IPS-18c (cell line): ENCODE measurements around the gene ACR.

Experiments
- H3K4me3 ChIP-seq: 2 replicates; pipeline ENCODE4 v1.7.0; 2013; ENCODE audit warnings: low read depth, mild to moderate bottlenecking, low read length, moderate library complexity; ENCODE audit not compliant: insufficient read depth
- H3K9me3 ChIP-seq: one replicate; pipeline ENCODE4 v1.6.1; 2013; ENCODE audit warnings: mild to moderate bottlenecking, low read length, moderate library complexity; ENCODE audit not compliant: control insufficient read depth, insufficient read depth

ACR gene

DNA sequence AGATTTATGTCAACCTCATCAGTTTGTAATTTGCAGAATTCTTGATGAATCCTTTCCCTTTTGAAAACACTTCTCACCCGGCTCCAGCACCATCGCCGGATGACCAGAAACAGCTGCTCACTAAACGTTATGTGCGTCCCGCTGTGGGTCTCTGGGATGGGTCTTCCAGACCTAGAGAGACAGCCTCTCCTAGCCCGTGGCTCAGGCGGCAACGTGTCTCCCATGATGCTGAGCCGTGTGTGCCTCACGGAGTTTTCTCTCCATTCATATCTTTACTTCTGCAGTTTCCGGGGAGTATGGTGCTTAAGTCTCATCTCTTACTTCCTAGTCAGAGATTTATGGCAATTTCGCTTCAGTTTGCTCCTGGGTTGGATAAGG lies 25.0 kb upstream of the ACR start:
- H3K9me3 ChIP-seq: no peaks in the 10 kb centered on the region
- no peak overlapping the region for H3K4me3 ChIP-seq

DNA sequence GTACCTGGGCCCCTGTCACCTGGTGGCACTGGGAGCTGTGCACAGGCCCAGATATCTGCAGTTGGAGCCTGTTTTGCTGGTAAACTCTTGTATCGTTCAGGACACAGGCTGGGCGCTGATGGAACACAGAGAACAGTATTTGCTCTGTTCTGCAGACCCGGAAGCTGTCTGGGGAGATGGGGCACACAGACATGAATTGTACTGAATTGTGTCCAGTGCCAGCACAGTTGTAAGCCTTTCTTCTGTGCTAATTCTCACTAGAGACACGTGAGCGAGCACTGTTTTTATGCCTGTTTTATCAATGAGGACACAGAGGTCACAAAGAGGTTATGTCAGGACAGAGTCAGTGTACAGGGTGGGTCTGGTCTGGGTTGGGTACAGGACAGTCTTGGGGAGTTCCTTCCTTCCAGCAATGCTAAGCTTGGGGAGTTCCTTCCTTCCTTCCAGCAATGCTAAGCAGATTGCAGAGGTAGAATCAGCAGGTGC lies 24.4 kb upstream of the ACR start:
- H3K4me3 ChIP-seq: no peak overlapping the region
- no peaks in the 10 kb centered on the region for H3K9me3 ChIP-seq

DNA sequence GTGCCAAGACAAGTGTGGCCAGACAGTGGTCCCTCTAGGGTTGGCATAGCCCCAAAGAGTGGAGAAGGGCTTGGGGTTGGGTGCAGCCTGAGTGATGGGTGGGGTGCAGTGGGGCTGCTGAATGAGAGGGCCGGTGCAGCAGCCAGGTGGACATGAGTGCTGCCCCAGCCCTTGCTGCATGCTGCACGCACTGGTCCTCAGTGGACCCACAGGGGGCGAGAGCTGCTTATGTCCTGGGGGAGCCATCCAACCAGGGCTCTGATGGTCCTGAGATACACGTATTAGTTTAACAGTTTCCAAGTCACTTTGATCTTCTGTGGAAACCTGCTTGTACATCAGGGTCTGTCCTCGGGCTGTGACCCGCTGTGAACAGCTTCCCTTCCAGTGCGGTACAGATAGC lies 23.9 kb upstream of the ACR start:
- H3K4me3 ChIP-seq: no peak overlapping the region
- H3K9me3 ChIP-seq: no peaks in the 10 kb centered on the region

DNA sequence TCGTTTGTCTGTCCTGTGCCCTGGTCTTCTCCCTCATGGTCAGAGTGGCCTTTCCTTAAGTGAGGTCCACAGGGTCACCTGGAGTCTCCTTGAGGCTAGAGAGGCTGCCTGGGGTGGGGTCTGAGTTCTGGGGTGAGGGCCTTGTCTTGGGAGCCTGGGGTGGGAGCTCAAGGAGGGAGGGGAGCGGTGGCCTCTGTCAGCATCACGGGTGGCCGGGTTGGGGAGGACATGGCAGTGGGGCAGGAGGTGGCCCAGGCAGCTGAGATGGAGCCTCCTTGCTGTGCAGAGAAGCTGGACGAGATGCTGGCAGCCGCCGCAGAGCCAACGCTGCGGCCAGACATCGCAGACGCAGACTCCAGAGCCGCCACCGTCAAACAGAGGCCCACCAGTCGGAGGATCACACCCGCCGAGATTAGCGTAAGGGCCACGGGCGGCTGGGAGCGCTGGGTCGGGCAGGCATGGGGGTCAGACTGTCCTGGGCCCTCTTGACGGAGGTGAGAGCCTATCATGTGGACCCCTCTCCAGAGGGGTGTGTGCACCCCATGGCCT lies 23.3 kb upstream of the ACR start:
- Histone ChIP-seq H3K9me3 (no peaks in the 10 kb centered on the region), H3K4me3 (no peak overlapping the region)

DNA sequence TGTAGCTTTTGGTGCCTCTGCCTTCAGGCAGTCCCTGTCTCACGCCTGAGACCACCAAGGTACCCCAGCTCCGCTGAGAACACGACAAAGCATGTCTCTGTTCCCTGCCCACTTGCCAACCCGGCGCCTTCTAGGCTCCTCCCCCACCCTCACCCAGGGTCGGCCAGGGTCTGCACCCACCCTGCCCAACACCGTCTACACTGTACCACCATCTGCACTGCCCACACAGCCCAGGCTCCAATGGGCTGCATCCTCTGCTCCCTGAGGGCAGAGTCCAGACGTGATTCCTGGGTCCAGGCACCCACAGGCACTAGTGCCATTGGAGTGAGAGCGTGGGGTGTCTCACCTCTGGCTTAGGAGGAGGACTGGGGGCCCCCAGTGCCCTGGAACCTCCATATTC lies 22.8 kb upstream of the ACR start:
- H3K4me3 ChIP-seq: no peak overlapping the region

DNA sequence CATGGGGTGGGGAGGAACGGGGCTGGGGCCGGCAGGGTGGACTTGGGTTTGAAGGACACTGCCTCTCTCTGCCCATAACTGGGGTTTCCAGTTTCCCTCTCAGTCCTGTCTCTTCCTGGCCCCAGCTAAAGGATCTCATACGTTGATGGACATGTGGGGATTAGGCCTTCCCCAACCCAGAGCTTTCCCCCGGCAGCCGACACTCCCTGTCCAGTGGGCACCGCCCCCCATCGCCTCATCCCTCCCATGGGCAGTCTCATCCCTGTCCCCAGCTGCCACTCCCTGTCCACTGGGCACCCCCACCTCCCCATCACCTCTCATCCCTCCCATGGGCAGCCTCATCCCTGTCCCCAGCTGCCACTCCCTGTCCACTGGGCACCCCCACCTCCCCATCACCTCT lies 22.2 kb upstream of the ACR start:
- no peaks in the 10 kb centered on the region for H3K9me3 ChIP-seq

More for the DNA sequence above, 22.8 kb upstream of the ACR start:
- H3K9me3 ChIP-seq: no peaks in the 10 kb centered on the region

DNA sequence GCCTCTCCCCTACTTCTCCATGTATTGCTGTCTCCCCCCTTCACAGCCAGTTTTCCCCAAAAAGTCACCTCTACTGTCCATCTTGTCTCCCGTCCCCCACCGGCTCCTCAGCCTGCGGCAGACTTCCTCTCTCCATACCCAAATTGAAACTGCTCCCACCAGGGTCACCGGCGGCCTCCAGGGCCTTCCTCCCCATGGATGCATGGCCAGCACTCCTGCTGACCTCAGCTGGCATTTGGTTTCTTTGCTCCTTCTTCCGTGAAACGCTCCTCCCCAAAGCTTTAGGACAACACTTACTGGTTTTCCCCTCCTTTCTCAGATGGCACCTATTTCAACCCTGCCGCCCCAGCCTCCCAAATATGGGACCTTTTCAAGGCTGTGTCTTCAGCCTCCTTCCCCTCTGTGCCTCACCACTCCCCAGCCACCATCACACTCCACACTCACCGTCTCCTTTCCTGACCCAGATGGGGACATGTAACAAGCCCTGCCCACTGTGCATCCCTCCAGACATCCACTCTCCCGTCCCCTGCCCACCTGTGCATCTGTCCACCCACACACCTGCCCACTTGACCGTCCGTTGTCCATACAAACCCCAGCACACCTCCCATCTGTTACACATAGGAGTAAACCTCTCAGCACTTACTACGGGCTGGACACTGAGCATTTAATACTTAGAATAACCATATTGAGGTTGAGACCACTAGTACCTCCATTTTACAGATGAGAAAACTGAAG lies 21.5 kb upstream of the ACR start:
- H3K9me3 ChIP-seq: no peaks in the 10 kb centered on the region
- no peak overlapping the region for H3K4me3 ChIP-seq

More for the DNA sequence above, 22.2 kb upstream of the ACR start:
- H3K4me3 ChIP-seq: no peak overlapping the region

DNA sequence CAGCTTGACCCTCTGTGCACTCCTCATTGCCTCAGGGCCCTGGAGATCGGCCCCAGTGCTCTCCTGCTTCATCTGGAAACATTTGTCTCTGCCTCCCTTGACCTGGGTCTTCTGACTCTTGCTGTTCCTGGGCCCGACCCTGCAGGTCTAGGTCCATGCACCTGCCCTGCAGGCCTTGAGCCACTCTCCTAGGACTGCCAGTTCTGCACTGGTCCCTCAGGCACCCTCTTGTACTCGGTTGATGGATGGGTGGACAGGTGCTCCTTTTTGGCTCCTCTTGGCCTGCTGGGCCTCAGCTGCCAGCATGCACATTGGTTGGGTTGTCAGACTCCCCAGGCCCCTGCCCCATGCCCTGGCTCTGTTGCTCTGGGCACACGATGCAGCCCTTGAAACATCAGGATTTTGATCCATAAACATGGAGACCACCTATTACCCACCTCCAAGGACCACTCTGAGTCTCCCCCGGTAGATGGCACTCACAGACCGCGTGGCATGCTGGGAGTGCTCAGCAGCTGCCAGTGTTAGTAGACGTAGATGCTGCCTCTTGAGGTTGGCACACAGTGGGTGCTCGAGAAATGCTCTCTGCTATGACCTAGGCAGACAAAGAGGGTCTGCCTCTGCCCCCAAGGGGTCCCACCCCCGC lies 20.2 kb upstream of the ACR start:
- Histone ChIP-seq H3K9me3 (no peaks in the 10 kb centered on the region), H3K4me3 (no peak overlapping the region)

DNA sequence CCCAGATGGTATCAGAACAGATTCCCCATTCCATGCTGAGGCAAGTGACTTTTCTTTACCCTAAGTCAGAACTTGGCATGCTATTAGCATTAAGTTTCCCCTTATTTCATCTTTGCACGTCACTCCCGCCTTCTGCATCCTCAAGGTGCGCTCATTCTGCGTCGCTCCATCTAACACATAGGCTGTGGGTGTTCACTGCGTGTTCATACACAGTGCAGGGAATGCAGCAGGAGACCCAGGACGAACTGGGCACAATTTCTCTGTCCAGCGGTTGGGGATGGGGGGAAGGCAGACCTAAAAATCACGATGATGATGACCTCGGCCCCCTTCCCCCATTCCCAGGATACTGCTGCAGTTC lies 19.7 kb upstream of the ACR start:
- H3K9me3 ChIP-seq: no peaks in the 10 kb centered on the region
- H3K4me3 ChIP-seq: no peak overlapping the region

DNA sequence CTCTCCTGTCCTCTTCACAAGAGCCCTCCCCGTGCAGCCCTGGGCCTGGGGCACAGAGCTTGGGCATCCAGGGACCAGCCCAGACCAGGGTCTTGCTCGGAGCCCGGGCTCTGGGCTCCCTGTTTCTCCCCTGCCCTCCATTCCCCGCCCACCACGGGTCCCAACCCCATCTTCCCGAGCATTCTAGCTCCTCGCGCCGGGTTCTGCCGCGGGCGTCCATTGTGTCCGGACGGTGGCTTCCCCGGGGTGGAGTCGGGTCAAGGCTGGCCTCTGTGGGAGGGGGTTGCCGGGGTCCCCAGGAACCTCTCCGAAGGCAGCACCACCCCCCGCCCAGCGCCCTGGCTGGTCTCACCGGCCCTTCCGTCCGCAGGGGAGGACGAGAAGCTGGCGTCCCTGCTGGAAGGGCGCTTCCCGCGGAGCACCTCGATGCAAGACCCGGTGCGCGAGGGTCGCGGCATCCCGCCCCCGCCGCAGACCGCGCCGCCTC lies 18.1 kb upstream of the ACR start:
- Histone ChIP-seq H3K4me3 (peak overlapping the region; percentile 15), H3K9me3 (no peaks in the 10 kb centered on the region)

DNA sequence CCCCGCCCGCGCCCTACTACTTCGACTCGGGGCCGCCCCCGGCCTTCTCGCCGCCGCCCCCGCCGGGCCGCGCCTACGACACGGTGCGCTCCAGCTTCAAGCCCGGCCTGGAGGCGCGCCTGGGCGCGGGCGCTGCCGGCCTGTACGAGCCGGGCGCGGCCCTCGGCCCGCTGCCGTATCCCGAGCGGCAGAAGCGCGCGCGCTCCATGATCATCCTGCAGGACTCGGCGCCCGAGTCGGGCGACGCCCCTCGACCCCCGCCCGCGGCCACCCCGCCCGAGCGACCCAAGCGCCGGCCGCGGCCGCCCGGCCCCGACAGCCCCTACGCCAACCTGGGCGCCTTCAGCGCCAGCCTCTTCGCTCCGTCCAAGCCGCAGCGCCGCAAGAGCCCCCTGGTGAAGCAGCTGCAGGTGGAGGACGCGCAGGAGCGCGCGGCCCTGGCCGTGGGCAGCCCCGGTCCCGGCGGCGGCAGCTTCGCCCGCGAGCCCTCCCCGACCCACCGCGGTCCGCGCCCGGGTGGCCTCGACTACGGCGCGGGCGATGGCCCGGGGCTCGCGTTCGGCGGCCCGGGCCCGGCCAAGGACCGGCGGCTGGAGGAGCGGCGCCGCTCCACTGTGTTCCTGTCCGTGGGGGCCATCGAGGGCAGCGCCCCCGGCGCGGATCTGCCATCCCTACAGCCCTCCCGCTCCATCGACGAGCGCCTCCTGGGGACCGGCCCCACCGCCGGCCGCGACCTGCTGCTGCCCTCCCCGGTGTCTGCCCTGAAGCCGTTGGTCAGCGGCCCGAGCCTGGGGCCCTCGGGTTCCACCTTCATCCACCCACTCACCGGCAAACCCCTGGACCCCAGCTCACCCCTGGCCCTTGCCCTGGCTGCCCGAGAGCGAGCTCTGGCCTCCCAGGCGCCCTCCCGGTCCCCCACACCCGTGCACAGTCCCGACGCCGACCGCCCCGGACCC lies 17.4 kb upstream of the ACR start:
- Histone ChIP-seq H3K4me3 (peak overlapping the region; percentile 20), H3K9me3 (no peaks in the 10 kb centered on the region)

DNA sequence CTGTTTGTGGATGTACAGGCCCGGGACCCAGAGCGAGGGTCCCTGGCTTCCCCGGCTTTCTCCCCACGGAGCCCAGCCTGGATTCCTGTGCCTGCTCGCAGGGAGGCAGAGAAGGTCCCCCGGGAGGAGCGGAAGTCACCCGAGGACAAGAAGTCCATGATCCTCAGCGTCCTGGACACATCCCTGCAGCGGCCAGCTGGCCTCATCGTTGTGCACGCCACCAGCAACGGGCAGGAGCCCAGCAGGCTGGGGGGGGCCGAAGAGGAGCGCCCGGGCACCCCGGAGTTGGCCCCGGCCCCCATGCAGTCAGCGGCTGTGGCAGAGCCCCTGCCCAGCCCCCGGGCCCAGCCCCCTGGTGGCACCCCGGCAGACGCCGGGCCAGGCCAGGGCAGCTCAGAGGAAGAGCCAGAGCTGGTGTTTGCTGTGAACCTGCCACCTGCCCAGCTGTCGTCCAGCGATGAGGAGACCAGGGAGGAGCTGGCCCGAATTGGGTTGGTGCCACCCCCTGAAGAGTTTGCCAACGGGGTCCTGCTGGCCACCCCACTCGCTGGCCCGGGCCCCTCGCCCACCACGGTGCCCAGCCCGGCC lies 16.7 kb upstream of the ACR start:
- Histone ChIP-seq H3K4me3 (no peak overlapping the region), H3K9me3 (no peaks in the 10 kb centered on the region)

DNA sequence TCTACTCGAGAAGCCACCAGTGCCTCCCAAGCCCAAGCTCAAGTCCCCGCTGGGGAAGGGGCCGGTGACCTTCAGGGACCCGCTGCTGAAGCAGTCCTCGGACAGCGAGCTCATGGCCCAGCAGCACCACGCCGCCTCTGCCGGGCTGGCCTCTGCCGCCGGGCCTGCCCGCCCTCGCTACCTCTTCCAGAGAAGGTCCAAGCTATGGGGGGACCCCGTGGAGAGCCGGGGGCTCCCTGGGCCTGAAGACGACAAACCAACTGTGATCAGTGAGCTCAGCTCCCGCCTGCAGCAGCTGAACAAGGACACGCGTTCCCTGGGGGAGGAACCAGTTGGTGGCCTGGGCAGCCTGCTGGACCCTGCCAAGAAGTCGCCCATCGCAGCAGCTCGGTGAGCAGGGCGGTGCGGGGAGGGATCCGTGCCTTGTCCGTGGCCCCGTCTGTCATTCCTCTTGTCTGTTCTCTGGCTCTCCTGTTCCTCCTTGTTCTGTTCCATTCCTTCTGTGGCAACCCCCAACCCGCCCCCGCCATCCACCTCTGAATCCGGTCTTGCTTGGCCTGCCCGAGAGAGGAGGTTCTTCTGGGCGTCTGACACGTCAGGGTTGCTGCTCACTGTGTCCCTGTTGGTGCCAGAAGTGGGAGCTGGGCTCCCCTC lies 15.8 kb upstream of the ACR start:
- Histone ChIP-seq H3K4me3 (no peak overlapping the region), H3K9me3 (no peaks in the 10 kb centered on the region)

DNA sequence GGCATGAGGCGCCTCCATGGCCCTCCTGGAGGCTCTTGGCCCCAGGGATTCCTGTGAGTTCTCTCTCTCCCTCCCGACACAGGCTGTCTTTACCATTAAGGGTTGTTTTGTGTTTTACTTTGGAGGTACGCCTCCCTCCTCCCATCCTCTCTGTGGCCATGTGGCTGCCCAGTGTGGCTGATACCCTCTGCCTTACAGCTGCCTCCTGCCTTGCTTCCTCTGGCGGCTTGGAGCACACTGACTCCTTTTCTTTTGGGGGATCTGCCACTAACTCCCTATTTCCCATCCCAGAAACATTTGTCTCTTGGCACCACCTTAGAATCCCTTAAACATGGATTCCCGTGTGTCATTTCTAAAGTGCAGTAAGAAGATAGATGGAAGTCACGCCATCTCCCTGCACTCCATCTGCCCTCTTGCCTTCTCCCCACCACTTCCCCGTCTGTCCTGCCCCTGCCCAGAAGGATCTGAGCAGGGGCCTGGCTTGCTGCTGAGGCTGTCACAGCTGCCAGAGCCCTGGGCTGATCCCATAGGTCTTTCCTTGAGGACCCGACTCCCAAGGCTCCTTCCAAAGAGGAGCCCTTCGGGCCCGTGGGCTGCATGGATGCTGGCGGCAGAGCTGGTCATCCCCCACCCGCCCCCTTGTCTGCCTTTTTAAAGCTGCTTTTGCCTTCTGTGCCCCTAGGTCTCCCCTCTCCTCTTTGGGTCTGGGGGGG lies 15.1 kb upstream of the ACR start:
- Histone ChIP-seq H3K4me3 (no peak overlapping the region), H3K9me3 (no peaks in the 10 kb centered on the region)

DNA sequence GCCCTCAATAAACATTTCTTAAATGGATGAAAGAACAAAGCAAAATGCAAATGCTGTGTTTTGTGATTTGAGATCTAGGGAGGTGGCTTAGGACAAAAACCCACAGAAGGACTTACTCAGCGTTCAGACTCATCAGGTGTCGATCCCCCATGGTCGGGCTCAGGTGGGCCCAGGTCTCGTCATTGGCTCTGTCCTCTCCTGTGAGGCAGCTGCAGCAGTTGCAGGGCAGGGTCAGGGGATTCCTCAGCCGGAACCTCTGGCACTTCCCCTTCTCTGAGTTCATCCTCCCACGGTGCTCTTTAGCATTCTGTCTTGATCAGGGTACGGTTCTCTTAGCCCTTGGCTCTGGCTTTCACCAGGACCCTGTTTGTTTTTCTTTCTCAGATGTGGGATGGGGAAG lies 14.0 kb upstream of the ACR start:
- Histone ChIP-seq H3K4me3 (no peak overlapping the region), H3K9me3 (no peaks in the 10 kb centered on the region)

DNA sequence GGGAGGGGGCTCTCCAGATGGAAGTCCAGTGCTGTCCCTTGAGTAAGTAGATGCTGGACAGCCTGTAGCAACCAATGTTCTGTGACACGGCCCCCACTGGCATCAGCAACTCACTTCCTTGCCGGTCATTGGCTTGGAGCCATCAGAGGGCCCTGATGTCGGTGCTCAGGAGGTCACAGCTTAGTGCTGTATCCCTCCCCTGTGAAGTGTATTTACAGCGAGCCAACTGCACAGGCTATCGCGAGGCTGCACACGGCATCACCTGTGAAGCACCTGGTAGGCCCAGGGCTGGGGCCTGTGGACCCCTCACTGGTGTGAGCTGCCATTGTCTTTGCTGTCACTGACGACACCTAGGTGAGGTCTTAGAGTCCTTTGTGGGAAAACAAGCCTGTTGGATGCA lies 13.4 kb upstream of the ACR start:
- Histone ChIP-seq H3K9me3 (no peaks in the 10 kb centered on the region), H3K4me3 (no peak overlapping the region)
